ENCODE results near the gene CTNND2. TPM values are rescaled to one million over a fixed set of nuclear protein-coding genes. Genes with fewer than 3 reads are reported as not detected.
A peak's percentile ranks its signal among the peaks of the same experiment; 100 is the strongest.

Gene CTNND2
- total and polyA plus RNA-seq, 9 of the 15 experiments (the other 6 are each of a cell fraction or from before 2014, with no cell fraction given): 0.03 to 0.35 TPM; not detected in 7

DNA sequence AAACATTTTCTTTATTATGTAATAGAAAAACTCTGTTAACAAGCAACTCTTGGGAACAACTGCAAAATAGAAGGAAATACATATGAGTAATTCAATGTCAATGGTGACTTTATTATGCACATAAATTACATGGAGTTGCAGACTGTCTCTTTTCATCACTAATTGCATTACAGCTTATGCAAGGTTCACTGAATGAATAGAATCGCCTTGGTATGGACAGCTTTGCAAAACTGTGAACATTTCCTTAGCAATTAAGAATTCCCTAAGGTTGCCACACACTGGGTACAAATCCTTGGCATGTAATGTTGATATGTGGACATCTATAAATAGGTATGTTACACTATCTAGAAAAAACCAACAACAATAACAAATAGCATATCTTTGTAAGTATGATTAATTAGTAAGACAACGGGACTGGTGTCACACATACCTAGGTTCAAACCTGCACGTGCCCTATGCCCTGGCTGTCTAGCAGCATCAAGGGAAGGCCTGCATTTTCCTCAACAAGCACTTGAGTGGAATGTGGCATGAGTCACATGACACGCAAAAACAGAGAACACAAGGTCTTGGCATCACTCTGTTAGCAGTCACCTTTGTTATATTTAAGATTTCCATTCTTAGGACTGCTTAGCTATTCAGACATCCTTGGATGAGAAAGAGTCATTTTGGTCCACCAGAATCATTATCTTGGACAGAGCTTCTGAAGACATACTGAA lies 263.9 kb downstream of the CTNND2 start:
- no peak overlapping the region for H3K27ac ChIP-seq (ENCODE audit: extremely low read depth, low read depth, low read length)
- H3K27me3 ChIP-seq (ENCODE audit: control insufficient read depth in 2 of 2, insufficient read depth in 2 of 2, low read length in 2 of 2): no peaks in the 10 kb centered on the region
- H3K79me2 ChIP-seq (ENCODE audit: control insufficient read depth, insufficient read depth, low read length): no peaks in the 10 kb centered on the region
- no peak overlapping the region for H3K4me2 ChIP-seq (ENCODE audit: insufficient read depth, low read length)
- intact Hi-C loops (cut with micrococcal nuclease) (no loop called here), in situ Hi-C loops (cut with MboI) (no loop called here)
- no peaks in the 10 kb centered on the region for H3K36me3 ChIP-seq (ENCODE audit: control insufficient read depth, insufficient read depth, low read length)
- H3K4me3 ChIP-seq: no peak overlapping the region
- no peaks in the 10 kb centered on the region for H3K9me1 ChIP-seq (ENCODE audit: control insufficient read depth, insufficient read depth, low read length)
- ChIA-PET POLR2A (no interaction called here), CTCF (ENCODE audit: low intra/inter-chr PET ratio) (no interaction called here)
- no TSS peak for BruUV-seq (replicated peaks)
- WGBS (ENCODE audit: insufficient coverage, low coverage, missing lambda C conversion rate): 1% methylated on average over 4 of the region's 4 CpGs
- no peak for FAIRE-seq
- H4K20me1 ChIP-seq (replicated peaks; ENCODE audit: control insufficient read depth, insufficient read depth, low read length): no peaks in the 10 kb centered on the region
- no peaks in the 10 kb centered on the region; the same call in 1 of the 2 replicates for H3K9me3 ChIP-seq (replicated peaks; ENCODE audit: control insufficient read depth, insufficient read depth, low read depth, low read length)
- no peak for DNase-seq (ENCODE audit: extremely low read depth in 1 of 4, low spot score in 3 of 4)
- H3K4me1 ChIP-seq (replicated peaks in 1 of 2; ENCODE audit: control insufficient read depth in 2 of 2, insufficient read depth in 2 of 2, low read length in 2 of 2): no peaks in the 10 kb centered on the region
- peak; percentile 58 for TF ChIP-seq TFE3 (CRISPR knock-in tag; IDR thresholded peaks at IDR 0.05)
- no peak for TF ChIP-seq TBP (optimal IDR thresholded peaks at IDR 0.05; ENCODE audit: low read depth, low read length)
- no peak for ATAC-seq
- H2AFZ ChIP-seq (ENCODE audit: low read depth, low read length): no peak overlapping the region
- no peak overlapping the region for H3K9ac ChIP-seq (ENCODE audit: insufficient read depth in 1 of 2, low read depth in 2 of 2, low read length in 2 of 2)

GRCh38 chr5:11622785-11623184 lies 281.5 kb downstream of the CTNND2 start:
- intact Hi-C loops (cut with micrococcal nuclease): no loop called here
- Histone ChIP-seq H3K27ac (ENCODE audit: extremely low read depth, low read depth, low read length) (no peak overlapping the region), H2AFZ (ENCODE audit: low read depth, low read length) (no peak overlapping the region), H4K20me1 (replicated peaks; ENCODE audit: control insufficient read depth, insufficient read depth, low read length) (no peaks in the 10 kb centered on the region), H3K9me3 (replicated peaks; ENCODE audit: control insufficient read depth, insufficient read depth, low read depth, low read length) (no peaks in the 10 kb centered on the region), H3K9ac (ENCODE audit: insufficient read depth in 1 of 2, low read depth in 2 of 2, low read length in 2 of 2) (no peak overlapping the region), H3K9me1 (ENCODE audit: control insufficient read depth, insufficient read depth, low read length) (no peaks in the 10 kb centered on the region), H3K27me3 (ENCODE audit: control insufficient read depth in 2 of 2, insufficient read depth in 2 of 2, low read length in 2 of 2) (no peaks in the 10 kb centered on the region), H3K4me3 (no peak overlapping the region), H3K4me1 (replicated peaks in 1 of 2; ENCODE audit: control insufficient read depth in 2 of 2, insufficient read depth in 2 of 2, low read length in 2 of 2) (no peaks in the 10 kb centered on the region), H3K79me2 (ENCODE audit: control insufficient read depth, insufficient read depth, low read length) (no peaks in the 10 kb centered on the region), H3K36me3 (ENCODE audit: control insufficient read depth, insufficient read depth, low read length) (no peaks in the 10 kb centered on the region), H3K4me2 (ENCODE audit: insufficient read depth, low read length) (no peak overlapping the region)
- WGBS (ENCODE audit: insufficient coverage, low coverage, missing lambda C conversion rate): 0% methylated on average over 4 of the region's 4 CpGs
- no peak for FAIRE-seq
- no peak for DNase-seq (ENCODE audit: extremely low read depth in 1 of 4, low spot score in 3 of 4)
- no TSS peak for BruUV-seq (replicated peaks)
- no peak for ATAC-seq
- in situ Hi-C loops (cut with MboI): no loop called here
- POLR2A ChIA-PET: no interaction called here
- CTCF ChIA-PET (ENCODE audit: low intra/inter-chr PET ratio): no interaction called here
- TF ChIP-seq BCL6 (CRISPR knock-in tag; IDR thresholded peaks at IDR 0.05) (no peak), TSHZ1 (CRISPR knock-in tag; IDR thresholded peaks at IDR 0.05) (no peak), PKNOX1 (IDR thresholded peaks at IDR 0.05) (no peak)

Measured in K562 (cell line).